Left kidney (tissue), 8 donors: ENCODE data around the gene GGT7. TPM values are rescaled to one million over a fixed set of nuclear protein-coding genes. Genes with fewer than 3 reads are reported as not detected.
"Not testable (repeated sequence)": the region's sequence is repeated elsewhere in the genome, so short reads cannot be mapped to it uniquely, and the experiment has no call there.

ENCODE experiments used
- DNase-seq: peaks from one replicate; pipeline ENCODE4 v3.0.0-alpha.2; 2013
- long read RNA-seq, 8 donors: transcript quantifications; one replicate each; lab custom pipeline, GENCODE V29; 2026
- polyA plus RNA-seq: library from polyadenylated mRNA; unstranded; fragments of 120-200 nt; gene quantifications from one replicate; pipeline ENCODE4 v1.2.1, GENCODE V29; 2013; ENCODE audit not compliant: insufficient read length

Gene GGT7, protein sequence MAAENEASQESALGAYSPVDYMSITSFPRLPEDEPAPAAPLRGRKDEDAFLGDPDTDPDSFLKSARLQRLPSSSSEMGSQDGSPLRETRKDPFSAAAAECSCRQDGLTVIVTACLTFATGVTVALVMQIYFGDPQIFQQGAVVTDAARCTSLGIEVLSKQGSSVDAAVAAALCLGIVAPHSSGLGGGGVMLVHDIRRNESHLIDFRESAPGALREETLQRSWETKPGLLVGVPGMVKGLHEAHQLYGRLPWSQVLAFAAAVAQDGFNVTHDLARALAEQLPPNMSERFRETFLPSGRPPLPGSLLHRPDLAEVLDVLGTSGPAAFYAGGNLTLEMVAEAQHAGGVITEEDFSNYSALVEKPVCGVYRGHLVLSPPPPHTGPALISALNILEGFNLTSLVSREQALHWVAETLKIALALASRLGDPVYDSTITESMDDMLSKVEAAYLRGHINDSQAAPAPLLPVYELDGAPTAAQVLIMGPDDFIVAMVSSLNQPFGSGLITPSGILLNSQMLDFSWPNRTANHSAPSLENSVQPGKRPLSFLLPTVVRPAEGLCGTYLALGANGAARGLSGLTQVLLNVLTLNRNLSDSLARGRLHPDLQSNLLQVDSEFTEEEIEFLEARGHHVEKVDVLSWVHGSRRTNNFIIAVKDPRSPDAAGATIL
- polyA plus RNA-seq: 27.4 TPM
- long read RNA-seq, donor 1, transcript GGT7-201 (15 exons, 2,642 nt): major isoform, 8 of 8 reads
- long read RNA-seq, donor 1, partial matches to known transcripts: 0 of 8 reads
- long read RNA-seq, donor 1, other reads (novel, unspliced or antisense): 0 of 8 reads
- long read RNA-seq, donor 2, partial matches to known transcripts: 7 of 7 reads
- long read RNA-seq, donor 2, other reads (novel, unspliced or antisense): 0 of 7 reads
- long read RNA-seq, donor 3, partial matches to known transcripts: 0 of 1 reads
- long read RNA-seq, donor 3, other reads (novel, unspliced or antisense): 0 of 1 reads
- long read RNA-seq, donor 4: 0 reads
- long read RNA-seq, donor 5, partial matches to known transcripts: 0 of 4 reads
- long read RNA-seq, donor 5, other reads (novel, unspliced or antisense): 0 of 4 reads
- long read RNA-seq, donor 6, partial matches to known transcripts: 0 of 3 reads
- long read RNA-seq, donor 6, other reads (novel, unspliced or antisense): 0 of 3 reads
- long read RNA-seq, donor 7, partial matches to known transcripts: 7 of 10 reads
- long read RNA-seq, donor 7, other reads (novel, unspliced or antisense): 0 of 10 reads
- long read RNA-seq, donor 8, partial matches to known transcripts: 5 of 6 reads
- long read RNA-seq, donor 8, other reads (novel, unspliced or antisense): 0 of 6 reads

GRCh38 chr20:34872622-34873224, at the start of gene GGT7:
TSS of gene GGT7 (minus strand) at chr20:34872856. CDS start at chr20:34872815, 41 bp downstream.
- peak; percentile 73 for DNase-seq

DNA sequence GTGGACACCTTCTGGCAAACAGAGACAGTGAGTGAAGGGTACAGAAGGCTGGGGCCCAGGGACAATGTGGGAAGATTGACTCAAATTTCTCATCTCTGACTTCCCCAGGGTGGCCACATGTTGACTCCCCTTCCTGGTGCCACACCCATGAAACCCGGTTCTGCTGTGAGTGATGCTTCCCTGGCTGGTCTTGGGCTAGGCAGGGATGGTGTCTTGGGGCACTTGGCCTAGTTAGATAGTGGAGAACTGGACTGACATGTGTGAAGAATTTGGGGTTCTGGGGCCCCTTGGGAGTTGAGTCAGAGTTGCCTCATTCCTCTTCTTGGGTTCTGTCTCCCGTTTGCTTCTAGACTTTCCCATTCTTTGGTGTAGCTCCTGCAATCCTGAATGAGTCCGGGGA, 48.8 kb upstream of the GGT7 start:
- DNase-seq: no peak

DNA sequence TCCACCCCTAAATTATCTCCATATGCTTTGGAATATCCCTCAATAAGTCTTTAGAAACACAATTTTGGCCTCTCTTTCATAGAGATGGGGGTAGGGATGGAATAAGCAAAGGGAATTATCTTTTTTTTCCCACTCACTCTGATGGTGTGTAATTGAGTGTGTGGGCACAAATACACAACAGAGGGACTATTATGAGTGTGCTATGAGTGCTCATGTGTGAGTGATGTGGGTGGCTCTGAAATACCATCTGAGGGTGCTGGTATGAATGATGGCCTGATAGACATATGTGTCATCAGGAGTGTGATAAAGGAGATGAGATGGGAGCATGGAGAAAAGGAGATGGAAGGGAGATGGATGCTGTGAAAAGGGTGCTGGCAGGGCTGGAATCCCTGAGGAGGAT, 47.4 kb upstream of the GGT7 start:
- DNase-seq: no peak

GRCh38 chr20:34916774-34917354, 44.2 kb upstream of the GGT7 start:
- no peak for DNase-seq

- DNase-seq: no peak
Observed at GRCh38 chr20:34915749-34916455, 43.2 kb upstream of the GGT7 start.

GRCh38 chr20:34915131-34915530, 42.5 kb upstream of the GGT7 start:
- DNase-seq: no peak

DNA sequence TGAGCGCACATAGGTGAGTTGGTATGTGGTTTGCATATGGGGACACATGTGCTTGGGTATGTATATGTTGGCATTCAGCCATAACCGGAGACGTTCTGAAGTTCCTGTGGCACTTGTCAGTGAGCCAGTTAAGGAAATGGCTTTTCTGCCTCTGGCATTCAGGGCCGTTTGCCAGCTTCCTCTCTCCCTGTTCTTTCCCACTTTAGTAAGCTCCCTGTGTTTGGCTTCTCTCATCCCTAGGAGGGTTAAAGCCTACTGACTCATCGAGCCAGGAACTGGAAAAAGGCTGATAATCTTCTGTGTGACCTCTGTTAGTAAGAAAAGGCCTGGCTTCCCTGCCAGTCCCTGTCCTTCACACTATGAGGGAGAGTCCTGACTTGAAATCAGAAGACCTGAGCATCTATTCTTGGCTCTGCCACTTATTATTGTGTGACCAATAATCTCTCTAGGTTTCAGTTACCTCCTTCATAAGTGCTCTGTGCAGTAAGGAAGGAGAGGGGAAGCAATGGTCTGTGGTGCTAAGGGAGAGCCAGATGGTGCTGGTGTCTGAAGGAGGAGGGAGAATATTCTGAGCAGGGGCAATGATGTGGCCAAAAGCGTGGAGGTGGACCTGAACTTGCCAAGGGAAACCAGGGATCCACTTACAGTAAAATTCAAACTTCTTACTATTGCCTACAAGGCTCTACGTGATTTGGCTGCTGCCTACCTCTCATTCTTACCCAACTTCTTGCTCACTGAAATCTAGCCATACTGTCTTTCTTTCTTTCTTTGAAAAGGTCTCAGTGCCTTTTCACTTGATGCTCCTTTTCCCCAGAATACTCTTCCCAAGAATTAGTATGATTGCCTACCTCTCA, 35.2 kb upstream of the GGT7 start:
- DNase-seq: no peak

DNA sequence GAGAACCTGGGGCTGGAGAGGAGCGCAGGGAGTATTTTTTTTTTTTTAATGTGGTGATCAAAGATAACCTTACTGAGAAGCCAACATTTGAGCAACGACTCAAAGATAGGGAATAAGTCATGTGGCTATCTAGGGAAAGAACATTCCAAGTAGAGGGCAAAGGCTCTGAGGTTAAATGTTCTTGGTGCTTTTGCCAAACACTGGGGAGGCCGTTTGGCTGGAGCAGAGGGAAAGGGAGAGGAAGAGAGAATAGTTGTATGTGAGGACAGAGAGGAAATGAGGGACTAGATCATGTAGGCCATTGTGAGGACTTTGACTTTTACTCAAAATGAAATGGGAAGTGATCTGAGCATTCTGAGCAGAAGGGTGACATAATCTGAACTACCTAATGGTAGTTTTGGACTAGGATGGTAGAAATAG, 31.6 kb upstream of the GGT7 start:
- DNase-seq: no peak

DNA sequence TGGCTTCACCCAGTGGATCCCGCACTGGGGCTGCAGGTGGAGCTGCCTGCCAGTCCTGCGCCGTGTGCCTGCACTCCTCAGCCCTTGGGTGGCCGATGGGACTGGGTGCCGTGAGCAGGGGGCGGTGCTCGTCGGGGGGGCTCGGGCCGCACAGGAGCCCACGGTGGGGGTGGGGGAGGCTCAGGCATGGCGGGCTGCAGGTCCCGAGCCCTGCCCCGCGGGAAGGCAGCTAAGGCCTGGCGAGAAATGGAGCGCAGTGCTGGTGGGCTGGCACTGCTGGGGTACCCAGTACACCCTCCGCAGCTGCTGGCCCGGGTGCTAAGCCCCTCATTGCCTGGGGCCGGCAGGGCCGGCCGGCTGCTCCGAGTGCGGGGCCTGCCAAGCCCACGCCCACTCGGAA, 26.1 kb upstream of the GGT7 start:
- not testable (repeated sequence) for DNase-seq

GRCh38 chr20:34898129-34898528, 25.5 kb upstream of the GGT7 start:
- not testable (repeated sequence) for DNase-seq

DNA sequence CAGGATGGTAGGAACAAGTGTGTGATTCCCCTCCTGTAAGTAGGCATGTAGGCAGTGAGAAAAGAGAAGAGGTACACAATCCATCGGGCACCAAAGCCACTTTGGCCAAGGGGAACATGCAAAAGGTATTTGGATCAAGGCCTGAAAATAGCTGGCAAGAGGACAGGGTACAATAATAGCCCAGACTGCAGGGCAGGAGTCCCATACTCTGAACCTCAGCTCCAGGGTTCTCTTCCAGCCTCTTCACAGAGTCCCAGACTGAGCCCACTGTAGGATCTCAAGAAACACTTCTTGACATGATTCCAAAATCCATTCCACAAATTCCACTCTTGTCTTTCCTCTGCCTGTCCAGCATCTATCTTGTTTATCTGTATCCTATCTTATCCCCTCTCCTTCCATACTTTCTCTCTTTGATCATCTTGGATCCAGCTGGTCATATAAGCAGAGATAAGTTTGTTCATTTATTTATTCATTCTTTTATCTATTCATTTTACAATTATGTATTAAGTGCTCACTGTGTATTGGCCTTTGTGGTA, 23.5 kb upstream of the GGT7 start:
- DNase-seq: no peak

GRCh38 chr20:34895465-34895864, 22.8 kb upstream of the GGT7 start:
- DNase-seq: no peak

GRCh38 chr20:34894723-34895122, 22.1 kb upstream of the GGT7 start:
- DNase-seq: no peak

DNA sequence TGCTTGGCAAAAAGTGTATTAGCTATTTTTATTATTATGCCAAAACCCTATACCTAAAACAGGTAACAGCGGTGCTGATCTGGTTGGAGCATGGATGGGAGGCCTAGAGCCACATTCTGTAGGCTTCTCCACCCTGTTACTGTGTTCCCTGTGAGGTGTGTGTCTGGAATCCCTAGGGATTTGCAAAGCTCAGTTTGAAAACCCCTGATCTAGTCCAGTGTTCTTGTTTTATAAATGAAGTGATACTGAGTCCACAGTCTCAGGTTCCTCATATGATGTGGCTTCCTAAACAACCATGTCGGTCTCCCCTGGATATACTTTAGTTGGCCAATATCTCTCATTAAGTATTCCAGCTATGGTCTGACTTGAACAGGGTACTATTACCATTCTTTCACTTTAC, 20.0 kb upstream of the GGT7 start:
- no peak for DNase-seq

DNA sequence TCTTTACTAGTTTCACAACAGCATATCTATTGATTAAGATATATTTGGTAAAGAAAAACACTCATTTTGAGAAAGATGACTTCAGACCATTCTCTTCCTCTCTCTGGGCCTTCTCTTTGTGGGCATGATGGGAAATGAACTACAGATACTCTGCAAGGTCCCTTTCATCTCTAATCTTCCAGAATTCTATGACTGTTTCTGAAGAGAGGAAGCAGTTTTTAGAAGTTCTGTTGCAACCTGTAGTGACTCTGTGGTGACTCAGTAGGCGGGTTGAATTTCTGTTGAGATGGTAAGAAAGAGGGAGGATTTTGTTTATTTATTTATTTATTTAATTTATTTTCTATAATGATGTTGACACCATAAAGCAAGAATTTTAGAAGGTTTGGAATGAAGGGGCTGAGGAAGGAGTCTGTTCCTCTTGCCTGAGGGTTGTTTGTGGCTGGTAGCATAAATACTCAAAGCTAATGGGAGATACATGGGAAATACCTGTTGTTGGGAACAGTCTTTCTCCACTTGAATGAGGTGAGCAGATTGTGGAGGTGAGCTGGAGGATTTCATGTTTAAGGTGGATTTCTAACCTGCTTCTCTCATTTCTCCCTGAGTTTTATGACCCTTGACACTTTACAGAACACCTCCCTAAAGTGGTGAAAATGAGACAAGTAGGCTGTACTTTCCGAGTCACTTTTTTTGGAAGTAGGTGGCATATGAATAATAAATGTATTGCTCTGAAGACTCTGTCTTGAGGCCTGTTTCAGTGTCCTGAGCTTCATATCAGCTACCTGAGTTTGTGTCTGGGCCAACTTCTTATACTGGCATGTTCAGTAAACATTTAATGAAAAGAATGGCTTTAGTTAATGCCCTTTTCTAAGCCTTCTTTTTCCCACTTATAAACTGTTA, 18.8 kb upstream of the GGT7 start:
- no peak for DNase-seq

DNA sequence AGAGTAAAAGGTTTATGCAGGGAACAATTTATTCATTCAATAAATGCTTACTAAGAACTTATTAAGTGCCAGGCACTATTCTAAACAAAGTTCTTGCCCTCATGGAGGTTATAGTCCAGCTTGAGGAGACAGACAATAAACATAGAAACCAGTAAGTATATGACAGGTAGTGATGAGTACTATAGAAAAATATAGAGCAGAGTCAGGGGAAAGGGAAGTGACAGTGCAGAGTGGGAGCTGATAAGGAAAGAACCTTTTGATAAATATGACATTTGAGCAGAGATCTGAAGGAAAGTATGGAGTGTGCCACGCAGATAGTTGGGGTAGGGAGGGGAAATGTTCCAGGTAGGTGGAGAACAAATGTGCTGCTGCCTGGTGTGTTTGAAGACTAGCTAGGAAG, 15.8 kb upstream of the GGT7 start:
- no peak for DNase-seq

GRCh38 chr20:34887023-34887422, 14.4 kb upstream of the GGT7 start:
- no peak for DNase-seq

DNA sequence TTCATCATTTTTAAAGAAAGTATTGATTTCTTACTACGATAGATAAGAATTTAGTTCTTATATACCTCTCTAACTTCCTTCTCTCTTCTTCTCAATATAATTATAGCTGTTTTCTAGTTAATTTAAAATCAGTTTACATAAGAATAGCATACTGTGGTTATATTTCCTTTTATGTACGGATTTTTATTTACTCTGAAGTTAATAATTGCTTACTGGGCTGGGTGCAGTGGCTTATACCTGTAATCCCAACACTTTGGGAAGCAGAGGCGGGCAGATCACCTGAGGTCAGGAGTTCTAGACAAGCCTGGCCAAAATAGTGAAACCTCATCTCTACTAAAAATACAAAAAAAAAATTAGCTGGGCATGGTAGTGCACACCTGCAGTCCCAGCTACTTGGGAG, 13.5 kb upstream of the GGT7 start:
- DNase-seq: no peak
